ENCODE data around the gene KRT4. TPM values are rescaled to one million over a fixed set of nuclear protein-coding genes. Genes with fewer than 3 reads are reported as not detected.

KRT4 gene
- total and polyA plus RNA-seq, 2 experiments from 2014 or later: not detected

GRCh38 chr12:52799505-52800211, 14.3 kb downstream of the KRT4 start:
- H3K79me2 ChIP-seq (replicated peaks; ENCODE audit: insufficient read depth): no peaks in the 10 kb centered on the region

GRCh38 chr12:52798671-52799504, 15.0 kb downstream of the KRT4 start:
- ATAC-seq (no peak), DNase-seq (ENCODE audit: low spot score) (no peak)
- no peaks in the 10 kb centered on the region for H3K36me3 Mint-ChIP-seq (ENCODE audit: low read depth)
- Histone ChIP-seq H4K20me1 (replicated peaks; ENCODE audit: insufficient read depth) (no peaks in the 10 kb centered on the region), H3K4me2 (no peak overlapping the region), H2AFZ (no peak overlapping the region), H3K9me2 (ENCODE audit: insufficient read depth) (peaks cover 7% of the 10 kb centered on the region), H3K4me1 (ENCODE audit: insufficient read depth) (peaks cover 26% of the 10 kb centered on the region), H3K36me3 (ENCODE audit: insufficient read depth) (no peaks in the 10 kb centered on the region), H3K27me3 (ENCODE audit: insufficient read depth) (no peaks in the 10 kb centered on the region), H3K4me3 (no peak overlapping the region), H3K27ac (ENCODE audit: low read depth) (no peak overlapping the region), H3F3A (replicated peaks; ENCODE audit: low read depth) (no peaks in the 10 kb centered on the region), H3K79me2 (replicated peaks; ENCODE audit: insufficient read depth) (no peaks in the 10 kb centered on the region)
- H3K27ac Mint-ChIP-seq: no peak overlapping the region
- no peaks in the 10 kb centered on the region for H3K9me3 Mint-ChIP-seq
- peaks cover 7% of the 10 kb centered on the region for H3K27me3 Mint-ChIP-seq (ENCODE audit: insufficient read depth, low read depth, poor library complexity)
- no peak overlapping the region for H3K4me3 Mint-ChIP-seq
- H3K4me1 Mint-ChIP-seq: peaks cover 27% of the 10 kb centered on the region
- TF ChIP-seq NANOG (IDR thresholded peaks at IDR 0.05; ENCODE audit: borderline replicate concordance) (no peak), JUNB (IDR thresholded peaks at IDR 0.05; ENCODE audit: unreplicated experiment) (no peak), ZNF114 (CRISPR knock-in tag; IDR thresholded peaks at IDR 0.05) (no peak), POLR2AphosphoS5 (IDR thresholded peaks at IDR 0.05; ENCODE audit: low read depth) (no peak), STAT1 (IDR thresholded peaks at IDR 0.05; ENCODE audit: unreplicated experiment) (no peak)
- TF ChIP-seq, protein P1, sequence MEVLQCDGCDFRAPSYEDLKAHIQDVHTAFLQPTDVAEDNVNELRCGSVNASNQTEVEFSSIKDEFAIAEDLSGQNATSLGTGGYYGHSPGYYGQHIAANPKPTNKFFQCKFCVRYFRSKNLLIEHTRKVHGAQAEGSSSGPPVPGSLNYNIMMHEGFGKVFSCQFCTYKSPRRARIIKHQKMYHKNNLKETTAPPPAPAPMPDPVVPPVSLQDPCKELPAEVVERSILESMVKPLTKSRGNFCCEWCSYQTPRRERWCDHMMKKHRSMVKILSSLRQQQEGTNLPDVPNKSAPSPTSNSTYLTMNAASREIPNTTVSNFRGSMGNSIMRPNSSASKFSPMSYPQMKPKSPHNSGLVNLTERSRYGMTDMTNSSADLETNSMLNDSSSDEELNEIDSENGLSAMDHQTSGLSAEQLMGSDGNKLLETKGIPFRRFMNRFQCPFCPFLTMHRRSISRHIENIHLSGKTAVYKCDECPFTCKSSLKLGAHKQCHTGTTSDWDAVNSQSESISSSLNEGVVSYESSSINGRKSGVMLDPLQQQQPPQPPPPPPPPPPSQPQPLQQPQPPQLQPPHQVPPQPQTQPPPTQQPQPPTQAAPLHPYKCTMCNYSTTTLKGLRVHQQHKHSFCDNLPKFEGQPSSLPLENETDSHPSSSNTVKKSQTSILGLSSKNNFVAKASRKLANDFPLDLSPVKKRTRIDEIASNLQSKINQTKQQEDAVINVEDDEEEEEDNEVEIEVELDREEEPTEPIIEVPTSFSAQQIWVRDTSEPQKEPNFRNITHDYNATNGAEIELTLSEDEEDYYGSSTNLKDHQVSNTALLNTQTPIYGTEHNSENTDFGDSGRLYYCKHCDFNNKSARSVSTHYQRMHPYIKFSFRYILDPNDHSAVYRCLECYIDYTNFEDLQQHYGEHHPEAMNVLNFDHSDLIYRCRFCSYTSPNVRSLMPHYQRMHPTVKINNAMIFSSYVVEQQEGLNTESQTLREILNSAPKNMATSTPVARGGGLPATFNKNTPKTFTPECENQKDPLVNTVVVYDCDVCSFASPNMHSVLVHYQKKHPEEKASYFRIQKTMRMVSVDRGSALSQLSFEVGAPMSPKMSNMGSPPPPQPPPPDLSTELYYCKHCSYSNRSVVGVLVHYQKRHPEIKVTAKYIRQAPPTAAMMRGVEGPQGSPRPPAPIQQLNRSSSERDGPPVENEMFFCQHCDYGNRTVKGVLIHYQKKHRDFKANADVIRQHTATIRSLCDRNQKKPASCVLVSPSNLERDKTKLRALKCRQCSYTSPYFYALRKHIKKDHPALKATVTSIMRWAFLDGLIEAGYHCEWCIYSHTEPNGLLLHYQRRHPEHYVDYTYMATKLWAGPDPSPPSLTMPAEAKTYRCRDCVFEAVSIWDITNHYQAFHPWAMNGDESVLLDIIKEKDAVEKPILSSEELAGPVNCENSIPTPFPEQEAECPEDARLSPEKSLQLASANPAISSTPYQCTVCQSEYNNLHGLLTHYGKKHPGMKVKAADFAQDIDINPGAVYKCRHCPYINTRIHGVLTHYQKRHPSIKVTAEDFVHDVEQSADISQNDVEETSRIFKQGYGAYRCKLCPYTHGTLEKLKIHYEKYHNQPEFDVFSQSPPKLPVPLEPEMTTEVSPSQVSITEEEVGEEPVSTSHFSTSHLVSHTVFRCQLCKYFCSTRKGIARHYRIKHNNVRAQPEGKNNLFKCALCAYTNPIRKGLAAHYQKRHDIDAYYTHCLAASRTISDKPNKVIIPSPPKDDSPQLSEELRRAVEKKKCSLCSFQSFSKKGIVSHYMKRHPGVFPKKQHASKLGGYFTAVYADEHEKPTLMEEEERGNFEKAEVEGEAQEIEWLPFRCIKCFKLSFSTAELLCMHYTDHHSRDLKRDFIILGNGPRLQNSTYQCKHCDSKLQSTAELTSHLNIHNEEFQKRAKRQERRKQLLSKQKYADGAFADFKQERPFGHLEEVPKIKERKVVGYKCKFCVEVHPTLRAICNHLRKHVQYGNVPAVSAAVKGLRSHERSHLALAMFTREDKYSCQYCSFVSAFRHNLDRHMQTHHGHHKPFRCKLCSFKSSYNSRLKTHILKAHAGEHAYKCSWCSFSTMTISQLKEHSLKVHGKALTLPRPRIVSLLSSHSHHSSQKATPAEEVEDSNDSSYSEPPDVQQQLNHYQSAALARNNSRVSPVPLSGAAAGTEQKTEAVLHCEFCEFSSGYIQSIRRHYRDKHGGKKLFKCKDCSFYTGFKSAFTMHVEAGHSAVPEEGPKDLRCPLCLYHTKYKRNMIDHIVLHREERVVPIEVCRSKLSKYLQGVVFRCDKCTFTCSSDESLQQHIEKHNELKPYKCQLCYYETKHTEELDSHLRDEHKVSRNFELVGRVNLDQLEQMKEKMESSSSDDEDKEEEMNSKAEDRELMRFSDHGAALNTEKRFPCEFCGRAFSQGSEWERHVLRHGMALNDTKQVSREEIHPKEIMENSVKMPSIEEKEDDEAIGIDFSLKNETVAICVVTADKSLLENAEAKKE (CRISPR knock-in tag; IDR thresholded peaks at IDR 0.05): no peak
- TF ChIP-seq, protein P2, sequence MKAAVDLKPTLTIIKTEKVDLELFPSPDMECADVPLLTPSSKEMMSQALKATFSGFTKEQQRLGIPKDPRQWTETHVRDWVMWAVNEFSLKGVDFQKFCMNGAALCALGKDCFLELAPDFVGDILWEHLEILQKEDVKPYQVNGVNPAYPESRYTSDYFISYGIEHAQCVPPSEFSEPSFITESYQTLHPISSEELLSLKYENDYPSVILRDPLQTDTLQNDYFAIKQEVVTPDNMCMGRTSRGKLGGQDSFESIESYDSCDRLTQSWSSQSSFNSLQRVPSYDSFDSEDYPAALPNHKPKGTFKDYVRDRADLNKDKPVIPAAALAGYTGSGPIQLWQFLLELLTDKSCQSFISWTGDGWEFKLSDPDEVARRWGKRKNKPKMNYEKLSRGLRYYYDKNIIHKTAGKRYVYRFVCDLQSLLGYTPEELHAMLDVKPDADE (IDR thresholded peaks at IDR 0.05): no peak

More at GRCh38 chr12:52799505-52800211, 14.3 kb downstream of the KRT4 start:
- 0 out of 2 replicates have a peak overlapping the region, but pooled peaks have one; percentile 26 for H3K4me3 ChIP-seq
- no peaks in the 10 kb centered on the region for H3K36me3 ChIP-seq (ENCODE audit: insufficient read depth)
- Mint-ChIP-seq H3K4me1 (peaks cover 29% of the 10 kb centered on the region), H3K36me3 (ENCODE audit: low read depth) (no peaks in the 10 kb centered on the region), H3K27ac (no peak overlapping the region), H3K27me3 (ENCODE audit: insufficient read depth, low read depth, poor library complexity) (peaks cover 4% of the 10 kb centered on the region), H3K9me3 (no peaks in the 10 kb centered on the region), H3K4me3 (no peak overlapping the region)
- no peaks in the 10 kb centered on the region for H3K9me2 ChIP-seq (ENCODE audit: insufficient read depth)
- H3K4me2 ChIP-seq: peak overlapping the region; percentile 73
- TF ChIP-seq STAT1 (IDR thresholded peaks at IDR 0.05; ENCODE audit: unreplicated experiment): no peak
- TF ChIP-seq ZNF331 (CRISPR knock-in tag; IDR thresholded peaks at IDR 0.05; ENCODE audit: low read depth): no peak
- TF ChIP-seq, protein P3, sequence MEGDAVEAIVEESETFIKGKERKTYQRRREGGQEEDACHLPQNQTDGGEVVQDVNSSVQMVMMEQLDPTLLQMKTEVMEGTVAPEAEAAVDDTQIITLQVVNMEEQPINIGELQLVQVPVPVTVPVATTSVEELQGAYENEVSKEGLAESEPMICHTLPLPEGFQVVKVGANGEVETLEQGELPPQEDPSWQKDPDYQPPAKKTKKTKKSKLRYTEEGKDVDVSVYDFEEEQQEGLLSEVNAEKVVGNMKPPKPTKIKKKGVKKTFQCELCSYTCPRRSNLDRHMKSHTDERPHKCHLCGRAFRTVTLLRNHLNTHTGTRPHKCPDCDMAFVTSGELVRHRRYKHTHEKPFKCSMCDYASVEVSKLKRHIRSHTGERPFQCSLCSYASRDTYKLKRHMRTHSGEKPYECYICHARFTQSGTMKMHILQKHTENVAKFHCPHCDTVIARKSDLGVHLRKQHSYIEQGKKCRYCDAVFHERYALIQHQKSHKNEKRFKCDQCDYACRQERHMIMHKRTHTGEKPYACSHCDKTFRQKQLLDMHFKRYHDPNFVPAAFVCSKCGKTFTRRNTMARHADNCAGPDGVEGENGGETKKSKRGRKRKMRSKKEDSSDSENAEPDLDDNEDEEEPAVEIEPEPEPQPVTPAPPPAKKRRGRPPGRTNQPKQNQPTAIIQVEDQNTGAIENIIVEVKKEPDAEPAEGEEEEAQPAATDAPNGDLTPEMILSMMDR (conservative IDR thresholded peaks at IDR 0.05; ENCODE audit: low read depth in 2 of 2): no peak
- no peak for TF ChIP-seq JUNB (IDR thresholded peaks at IDR 0.05; ENCODE audit: unreplicated experiment)
- TF ChIP-seq ZNF114 (CRISPR knock-in tag; IDR thresholded peaks at IDR 0.05): no peak
- TF ChIP-seq CREB1 (CRISPR knock-in tag; IDR thresholded peaks at IDR 0.05; ENCODE audit: low read depth): no peak
- no peaks in the 10 kb centered on the region for H3K27me3 ChIP-seq (ENCODE audit: insufficient read depth)
- no peaks in the 10 kb centered on the region for H4K20me1 ChIP-seq (replicated peaks; ENCODE audit: insufficient read depth)
- no peak for ATAC-seq
- H3K27ac ChIP-seq (ENCODE audit: low read depth): no peak overlapping the region
- DNase-seq (ENCODE audit: low spot score): no peak
- peaks cover 32% of the 10 kb centered on the region for H3K4me1 ChIP-seq (ENCODE audit: insufficient read depth)
- H3F3A ChIP-seq (replicated peaks; ENCODE audit: low read depth): no peaks in the 10 kb centered on the region
- no peak overlapping the region for H2AFZ ChIP-seq
